ENCODE measurements around the gene POLD1.

POLD1 gene

DNA sequence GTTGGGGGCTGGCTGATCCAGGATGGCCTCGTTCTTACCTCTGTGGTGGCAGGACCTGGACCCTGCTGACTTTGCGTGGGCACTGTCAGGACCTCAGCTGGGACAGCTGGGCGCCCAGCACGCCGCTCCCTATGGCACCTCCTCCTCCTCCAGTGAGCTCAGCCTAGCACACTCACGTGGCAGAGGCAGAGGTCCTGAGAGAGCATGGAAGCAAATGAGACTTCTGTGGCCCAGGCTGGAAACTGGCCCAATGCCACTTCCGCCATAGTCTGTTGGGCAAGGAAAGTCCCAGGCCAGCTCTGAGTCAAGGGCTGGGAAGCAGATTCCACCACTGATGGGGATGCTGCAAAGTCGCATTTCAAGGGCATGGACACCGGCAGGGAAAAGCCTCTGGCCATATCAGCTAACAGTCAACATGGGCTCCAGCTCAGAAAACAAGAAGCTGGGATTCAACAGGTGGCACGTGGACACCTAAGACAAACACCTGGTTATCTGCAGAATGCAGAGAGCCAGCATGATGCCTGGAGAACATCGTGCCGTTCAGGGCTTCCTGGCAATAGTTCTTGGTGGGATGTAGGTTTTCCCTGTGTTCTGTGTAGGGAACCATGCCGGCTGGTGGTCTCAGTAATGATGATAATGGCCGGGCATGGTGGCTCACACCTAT is 65.2 kb downstream of the POLD1 start:
- TF ChIP-seq, protein P1, sequence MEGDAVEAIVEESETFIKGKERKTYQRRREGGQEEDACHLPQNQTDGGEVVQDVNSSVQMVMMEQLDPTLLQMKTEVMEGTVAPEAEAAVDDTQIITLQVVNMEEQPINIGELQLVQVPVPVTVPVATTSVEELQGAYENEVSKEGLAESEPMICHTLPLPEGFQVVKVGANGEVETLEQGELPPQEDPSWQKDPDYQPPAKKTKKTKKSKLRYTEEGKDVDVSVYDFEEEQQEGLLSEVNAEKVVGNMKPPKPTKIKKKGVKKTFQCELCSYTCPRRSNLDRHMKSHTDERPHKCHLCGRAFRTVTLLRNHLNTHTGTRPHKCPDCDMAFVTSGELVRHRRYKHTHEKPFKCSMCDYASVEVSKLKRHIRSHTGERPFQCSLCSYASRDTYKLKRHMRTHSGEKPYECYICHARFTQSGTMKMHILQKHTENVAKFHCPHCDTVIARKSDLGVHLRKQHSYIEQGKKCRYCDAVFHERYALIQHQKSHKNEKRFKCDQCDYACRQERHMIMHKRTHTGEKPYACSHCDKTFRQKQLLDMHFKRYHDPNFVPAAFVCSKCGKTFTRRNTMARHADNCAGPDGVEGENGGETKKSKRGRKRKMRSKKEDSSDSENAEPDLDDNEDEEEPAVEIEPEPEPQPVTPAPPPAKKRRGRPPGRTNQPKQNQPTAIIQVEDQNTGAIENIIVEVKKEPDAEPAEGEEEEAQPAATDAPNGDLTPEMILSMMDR (conservative IDR thresholded peaks at IDR 0.05): no peak
- H3K27ac ChIP-seq: no peak overlapping the region

DNA sequence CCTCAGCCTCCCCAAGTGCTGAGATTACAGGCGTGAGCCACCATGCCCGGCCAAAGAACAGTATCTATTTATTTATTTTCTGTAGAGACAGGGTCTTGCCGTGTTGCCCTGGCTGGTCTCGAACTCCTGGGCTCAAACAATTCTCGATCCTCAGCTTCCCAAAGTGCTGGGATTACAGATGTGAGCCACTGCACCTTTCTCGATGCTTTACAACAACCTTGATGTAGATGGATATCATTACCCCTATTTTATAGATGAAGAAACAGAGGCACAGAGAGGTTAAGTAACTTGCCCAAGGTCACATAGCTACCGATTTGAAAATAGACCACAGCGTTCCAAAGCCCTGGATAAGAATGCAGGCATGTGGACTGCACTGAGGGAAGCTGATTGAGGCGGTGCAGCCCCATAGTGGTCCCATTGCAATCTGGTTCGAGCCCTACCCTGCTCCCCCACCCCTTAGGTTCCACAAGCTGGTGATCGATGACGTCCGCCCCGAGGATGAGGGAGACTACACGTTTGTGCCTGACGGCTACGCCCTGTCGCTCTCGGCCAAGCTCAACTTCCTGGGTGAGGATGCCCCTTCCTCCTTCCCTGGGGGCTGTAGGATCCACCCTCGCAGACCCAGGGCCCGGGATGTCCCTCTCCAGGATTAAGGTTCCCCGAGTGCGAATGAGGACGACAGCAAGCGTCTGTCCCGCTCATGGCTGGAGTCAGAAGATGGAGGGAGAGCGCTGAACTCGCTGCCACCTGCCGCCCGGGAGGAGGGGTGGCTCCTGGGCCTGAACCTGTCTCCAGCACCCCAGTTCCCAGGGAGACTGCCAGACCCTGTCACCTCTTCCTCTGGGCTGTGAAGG is 66.4 kb downstream of the POLD1 start:
- H3K27ac ChIP-seq: no peak overlapping the region
- TF ChIP-seq, protein P1 (conservative IDR thresholded peaks at IDR 0.05): no peak

DNA sequence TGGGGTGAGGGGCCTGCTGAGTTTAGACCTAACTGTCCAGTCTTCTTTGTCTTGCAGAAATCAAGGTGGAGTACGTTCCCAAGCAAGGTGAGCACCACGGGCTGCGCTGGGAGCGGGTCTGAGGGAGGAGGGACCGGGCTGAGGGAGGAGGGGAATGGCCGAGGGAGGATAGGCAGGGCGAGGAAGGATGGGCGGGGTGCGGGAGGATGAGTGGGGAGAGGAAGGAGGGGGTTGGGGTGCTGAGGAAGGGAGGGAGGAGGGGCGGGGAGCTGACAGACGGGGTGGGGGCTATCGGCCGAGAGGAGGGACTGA is 67.0 kb downstream of the POLD1 start:
- no peak overlapping the region for H3K27ac ChIP-seq
- TF ChIP-seq, protein P1 (conservative IDR thresholded peaks at IDR 0.05): no peak

DNA sequence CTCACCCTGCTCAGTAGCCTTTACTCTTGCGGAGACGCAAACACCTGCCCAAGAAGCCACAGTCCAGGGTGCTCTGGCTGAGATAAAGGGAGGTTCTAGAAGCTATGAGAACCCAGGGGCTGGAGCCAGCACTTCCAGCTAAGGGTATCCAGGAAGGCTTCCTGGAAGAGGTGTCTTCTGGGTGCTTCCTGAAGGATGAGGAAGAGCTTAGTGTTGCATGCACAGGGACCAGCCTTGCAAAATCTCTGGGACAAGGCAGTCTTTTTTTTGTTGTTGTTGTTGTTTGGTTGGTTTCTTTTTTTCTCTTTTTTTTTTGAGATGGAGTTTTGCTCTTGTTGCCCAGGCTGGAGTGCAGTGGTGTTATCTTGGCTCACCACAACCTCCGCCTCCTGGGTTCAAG is 69.1 kb downstream of the POLD1 start:
- TF ChIP-seq, protein P1 (conservative IDR thresholded peaks at IDR 0.05): no peak

DNA sequence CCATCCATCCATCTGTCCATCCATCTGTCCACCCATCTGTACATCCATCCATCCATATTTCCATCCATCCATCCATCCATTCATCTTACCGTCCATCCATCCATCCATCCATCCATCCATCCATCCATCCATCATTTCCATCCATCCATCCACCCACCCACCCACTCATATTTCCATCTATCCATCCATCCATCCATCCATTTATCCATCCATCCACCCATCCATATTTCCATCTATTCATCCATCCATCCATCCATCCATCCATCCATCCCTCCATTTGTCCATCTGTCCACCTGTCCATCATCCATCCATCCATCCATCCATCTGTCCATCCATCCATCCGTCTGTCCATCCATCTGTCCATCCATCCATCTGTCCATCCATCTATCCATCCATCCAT is 71.8 kb downstream of the POLD1 start:
- H3K27ac ChIP-seq: no peak overlapping the region
- TF ChIP-seq, protein P1 (conservative IDR thresholded peaks at IDR 0.05): no peak

More for the DNA sequence above, 69.1 kb downstream of the POLD1 start:
- no peak overlapping the region for H3K27ac ChIP-seq

DNA sequence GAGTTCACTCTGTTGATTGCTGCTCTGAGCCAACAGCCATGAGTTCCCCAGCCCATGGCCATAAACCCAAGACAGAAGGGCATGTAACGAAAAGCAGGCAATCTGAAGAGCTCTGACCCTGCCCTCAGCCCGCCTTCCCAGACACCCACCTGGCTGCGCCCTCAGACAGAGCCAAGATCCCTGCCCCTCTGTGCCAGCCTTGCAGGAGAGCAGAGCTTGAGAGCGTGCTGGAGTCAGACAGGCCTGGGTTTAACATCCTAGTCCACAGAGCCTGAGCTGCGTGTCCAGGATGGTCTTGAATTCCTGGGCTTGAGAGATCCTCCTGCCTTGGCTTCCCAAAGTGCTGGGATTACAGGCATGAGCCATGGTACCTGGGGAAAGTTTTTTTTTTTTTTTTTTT is 73.2 kb downstream of the POLD1 start:
- no peak overlapping the region for H3K27ac ChIP-seq
- TF ChIP-seq, protein P1 (conservative IDR thresholded peaks at IDR 0.05): no peak

DNA sequence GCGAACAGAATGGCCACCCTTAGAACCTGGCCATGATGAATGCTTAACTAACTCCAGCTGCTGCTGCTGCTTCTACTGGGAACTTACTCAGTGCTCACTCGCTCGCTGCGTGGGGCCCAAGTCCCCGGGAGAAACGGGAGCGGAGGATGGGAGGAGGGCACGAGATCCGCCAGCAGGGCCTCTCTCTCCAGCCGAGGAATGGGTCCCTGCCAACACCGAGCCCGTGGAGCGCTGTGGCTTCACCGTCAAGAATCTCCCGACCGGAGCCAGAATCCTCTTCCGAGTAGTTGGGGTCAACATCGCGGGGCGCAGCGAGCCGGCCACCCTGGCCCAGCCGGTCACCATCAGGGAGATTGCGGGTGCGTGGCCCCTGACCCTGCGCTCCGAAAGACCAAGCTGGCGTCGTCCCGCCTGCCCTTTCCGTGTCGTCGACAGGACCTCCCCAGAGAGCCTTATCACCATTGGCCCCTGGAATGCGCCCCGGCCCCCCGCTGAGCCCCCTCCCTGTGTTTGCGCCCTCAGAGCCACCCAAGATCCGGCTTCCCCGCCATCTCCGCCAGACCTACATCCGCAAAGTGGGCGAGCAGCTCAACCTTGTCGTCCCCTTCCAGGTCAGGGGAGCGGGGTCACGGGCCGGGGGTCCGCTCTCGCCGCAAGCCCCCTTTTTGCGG is 74.4 kb downstream of the POLD1 start:
- no peak overlapping the region for H3K27ac ChIP-seq
- TF ChIP-seq, protein P1 (conservative IDR thresholded peaks at IDR 0.05): no peak
